Stimulated activated CD4-positive, alpha-beta T cell treated with anti-CD3 and anti-CD28 coated beads, TNF-alpha, amount 100 ng/mL, for 48 hours (primary cell): ENCODE results near the gene CLDN4.
"Not testable (repeated sequence)": the region's sequence is repeated elsewhere in the genome, so short reads cannot be mapped to it uniquely, and the experiment has no call there.

ENCODE experiments used
- DNase-seq, 3 donors: peaks; one replicate each; pipeline ENCODE4 v3.0.0-alpha.2; 2020; ENCODE audit warnings: low read depth in 3 of 3

The CLDN4 gene

DNA sequence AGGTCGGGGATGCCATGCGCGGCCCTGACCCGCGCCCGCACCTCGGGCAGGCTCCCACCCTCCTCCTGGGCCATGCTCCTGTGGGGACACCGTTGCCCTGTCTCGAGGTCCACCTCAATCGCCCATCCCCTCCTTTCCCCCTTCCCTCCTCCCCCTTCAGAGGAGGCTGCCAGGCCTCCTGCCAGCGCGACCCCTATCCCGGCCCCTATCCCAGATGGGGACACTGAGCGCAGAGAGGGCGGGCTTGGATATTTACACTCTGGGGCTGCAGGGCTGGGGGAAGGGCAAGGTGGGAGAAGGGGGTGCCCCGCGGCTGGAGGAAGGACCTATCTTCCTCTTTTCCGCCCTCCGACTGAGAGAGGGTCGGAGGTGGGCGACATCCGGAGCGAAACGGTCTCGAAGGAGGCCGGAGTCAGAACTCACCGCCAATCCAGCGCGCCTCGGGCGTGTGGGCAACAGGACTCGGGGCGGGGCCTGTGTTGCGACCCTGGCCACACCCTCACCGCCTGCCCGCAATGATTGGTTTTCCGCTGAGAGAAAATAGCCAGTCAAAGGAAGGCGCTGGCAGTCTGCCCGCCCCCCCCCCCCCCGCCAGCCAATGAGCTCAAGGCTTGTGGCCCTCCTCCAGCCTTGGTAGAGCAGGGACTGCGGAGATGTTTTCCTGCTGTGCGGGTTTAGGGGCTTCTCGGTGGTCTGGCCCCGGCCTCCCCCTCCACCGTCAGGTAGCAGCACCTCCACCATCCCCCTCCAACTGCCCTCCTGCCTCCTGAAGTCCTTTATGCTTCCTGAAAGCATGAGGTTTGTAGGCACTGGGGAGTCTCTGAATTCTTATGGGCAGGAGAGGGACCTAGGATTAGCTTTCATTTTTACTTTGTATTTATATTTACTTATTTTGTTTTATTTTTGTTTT is 11.5 kb downstream of the CLDN4 start, which contains the start of gene METTL27:
Gene METTL27, minus strand, starts transcription at position 450 of the 910 bp plus-strand sequence. Its CDS starts 376 bp downstream, at position 74.
- peak; percentile 75 to 87 (median 85) for DNase-seq

DNA sequence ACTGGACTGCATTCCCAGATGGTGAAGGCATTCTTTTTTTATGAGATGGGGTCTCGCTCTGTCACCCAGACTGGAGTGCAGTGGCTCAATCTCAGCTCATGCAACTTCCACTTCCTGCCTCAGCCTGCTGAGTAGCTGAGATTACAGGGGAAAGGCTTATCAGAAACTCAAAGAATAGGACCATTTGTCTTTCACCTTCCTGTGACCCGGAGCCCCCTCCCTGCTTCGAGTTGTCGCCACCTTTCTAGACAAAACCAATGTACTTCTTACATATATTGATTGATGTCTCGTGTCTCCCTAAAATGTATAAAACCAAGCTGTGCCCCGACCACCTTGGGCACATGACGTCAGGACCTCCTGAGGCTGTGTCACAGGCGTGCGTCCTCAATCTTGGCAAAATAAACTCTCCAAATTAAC is 13.3 kb downstream of the CLDN4 start:
- DNase-seq, result no peak

DNA sequence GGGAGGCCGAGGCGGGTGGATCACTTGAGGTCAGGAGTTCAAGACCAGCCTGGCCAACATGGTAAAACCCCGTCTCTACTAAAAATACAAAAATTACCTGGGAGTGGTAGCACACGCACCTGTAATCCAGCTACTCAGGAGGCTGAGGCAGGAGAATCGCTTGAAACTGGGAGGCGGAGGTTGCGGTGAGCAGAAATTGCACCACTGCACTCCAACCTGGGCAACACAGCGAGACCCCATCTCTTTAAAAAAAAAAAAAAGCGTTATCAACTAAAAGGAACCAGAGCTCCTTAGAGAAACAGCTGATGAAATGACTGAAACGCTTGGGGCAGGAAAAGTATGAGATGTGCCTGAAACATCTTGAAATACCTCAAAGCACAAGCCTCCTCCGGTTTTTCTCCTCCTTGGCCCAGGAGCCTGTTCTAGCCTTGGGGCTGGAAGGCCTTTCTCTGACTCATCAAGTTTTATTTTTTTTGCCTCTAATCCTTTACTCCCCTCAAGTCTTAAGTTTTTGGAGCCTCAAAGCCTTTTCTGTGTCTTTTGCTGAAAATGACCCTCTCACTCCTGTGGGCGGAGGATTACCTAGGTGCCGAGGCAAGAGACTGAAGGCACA is 14.2 kb downstream of the CLDN4 start:
- no peak for DNase-seq

DNA sequence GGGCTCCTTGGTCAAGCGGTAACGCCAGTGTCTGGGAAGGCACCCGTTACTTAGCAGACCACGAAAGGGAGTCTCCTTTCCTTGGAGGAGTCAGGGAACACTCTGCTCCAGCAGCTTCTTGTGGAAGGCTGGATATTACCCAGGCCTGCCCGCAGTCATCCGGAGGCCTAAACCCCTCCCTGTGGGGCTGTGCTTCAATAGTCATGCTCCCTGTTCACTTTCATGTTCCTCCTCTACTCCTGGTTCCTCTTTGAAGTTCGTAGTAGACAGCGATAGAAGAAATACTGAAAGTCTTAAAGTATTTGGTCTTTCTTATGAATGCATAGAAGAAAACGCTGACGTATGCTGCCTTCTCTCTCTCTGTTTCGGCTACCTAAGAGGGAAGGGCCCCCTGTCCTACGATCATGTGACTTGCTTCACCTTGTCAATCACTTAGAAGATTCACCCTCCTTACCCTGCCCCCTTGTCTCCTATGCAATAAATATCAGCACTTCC is 15.0 kb downstream of the CLDN4 start:
- not testable (repeated sequence) for DNase-seq

- DNase-seq, result no peak
These were observed 17.3 kb downstream of the CLDN4 start for GRCh38 chr7:73847941-73848723.

GRCh38 chr7:73850781-73851207 is 20.0 kb downstream of the CLDN4 start:
- DNase-seq, result no peak

DNA sequence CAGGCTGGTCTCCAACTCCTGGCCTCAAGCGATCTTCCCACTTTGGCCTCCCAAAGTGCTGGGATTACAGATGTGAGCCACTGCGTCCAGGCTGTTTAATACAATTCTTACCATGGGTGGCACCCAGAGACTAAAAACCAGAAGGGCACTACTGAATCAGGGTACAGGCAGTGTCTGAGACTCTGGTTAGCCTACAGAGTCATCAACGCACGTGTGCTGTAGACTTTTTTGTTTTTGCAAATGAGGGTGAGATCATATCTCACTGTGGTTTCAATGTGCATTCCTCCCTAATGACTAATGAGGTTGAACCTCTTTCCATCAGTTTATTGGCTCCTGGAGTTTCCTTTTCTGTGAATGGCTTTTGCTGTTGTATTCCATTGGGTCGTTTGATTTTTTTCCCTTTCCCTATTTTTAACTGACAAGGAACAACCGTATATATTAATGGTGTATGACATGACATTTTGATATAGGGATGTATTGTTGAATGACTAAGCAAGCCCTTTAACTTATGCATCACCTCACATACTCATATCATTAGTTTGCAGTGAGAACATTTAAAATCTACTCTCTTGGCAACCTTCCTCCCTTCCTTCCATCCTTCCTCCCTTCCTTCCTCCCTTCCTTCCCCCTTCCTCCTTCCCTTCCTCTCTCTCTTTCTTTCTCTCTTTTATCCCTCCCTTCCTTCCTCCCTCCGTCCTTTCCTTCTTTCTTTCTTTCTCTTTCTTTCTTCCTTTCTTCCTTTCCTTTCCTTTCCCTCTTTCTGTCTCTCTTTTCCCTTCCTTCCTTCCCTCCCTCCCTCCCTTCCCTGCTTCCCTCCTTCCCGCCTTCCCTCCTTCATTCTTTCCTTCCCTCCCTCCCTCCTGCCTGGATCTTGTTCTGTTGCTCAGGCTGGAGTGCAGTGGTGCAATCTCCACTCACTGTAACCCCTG is 20.9 kb downstream of the CLDN4 start:
- peak in 2 of 3 donors; percentile 21 to 26 for DNase-seq

DNA sequence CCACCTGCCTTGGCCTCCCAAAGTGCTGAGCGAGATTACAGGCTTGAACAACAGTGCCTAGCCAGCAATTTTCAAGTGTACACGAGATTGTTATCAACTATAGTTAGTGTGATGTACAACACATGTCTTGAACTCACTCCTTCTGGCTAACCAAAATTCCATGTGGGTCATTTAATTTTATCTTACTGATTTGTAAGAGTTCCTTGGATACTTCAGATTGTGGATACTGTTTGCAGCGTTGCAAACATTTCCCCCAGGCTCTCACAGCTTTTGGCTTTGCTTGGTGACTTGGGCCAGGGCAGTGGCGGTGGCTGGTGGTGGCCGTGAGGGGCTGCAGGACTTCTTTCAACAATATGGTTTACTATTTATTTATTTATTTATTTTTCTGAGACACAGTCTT is 21.7 kb downstream of the CLDN4 start:
- no peak for DNase-seq

DNA sequence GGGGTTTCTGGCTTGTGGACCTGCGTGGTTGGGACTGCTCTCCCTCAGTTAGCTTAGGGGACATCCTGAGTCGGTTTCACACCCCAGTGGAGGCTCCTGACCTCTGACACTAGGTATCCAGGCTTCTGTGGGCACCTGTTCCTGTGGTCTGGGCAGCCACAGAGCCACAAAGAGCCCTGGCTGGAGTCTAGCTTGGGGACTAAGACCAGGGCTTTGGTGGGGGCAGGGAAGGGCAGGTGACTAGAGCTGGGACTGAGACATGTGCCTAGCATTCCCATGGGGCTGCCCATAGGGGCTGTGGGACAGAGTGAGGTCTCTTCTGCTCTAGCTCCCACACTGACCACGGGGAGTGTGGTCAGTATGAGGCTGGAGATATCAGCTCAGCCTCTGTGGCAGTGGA is 26.1 kb downstream of the CLDN4 start:
- DNase-seq, result no peak

DNA sequence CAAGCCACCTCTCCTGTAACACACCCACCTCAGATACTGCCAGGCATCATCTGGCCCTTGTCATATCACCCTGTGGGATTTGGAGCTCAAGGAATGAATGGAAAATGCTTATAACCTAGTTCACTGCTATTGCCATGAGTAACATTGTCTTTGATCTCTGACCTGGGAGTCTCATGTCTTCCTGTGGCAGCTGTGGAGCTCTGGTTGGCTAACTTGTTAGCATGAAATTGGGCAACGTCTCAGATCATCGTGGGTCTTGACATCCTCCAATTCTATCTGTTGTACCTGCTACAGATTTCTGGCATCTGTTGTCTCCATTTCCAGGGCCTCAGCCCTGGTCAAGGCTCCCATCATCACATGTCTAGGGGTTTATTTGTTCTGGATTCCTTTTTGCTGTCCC is 28.0 kb downstream of the CLDN4 start:
- DNase-seq, result no peak

DNA sequence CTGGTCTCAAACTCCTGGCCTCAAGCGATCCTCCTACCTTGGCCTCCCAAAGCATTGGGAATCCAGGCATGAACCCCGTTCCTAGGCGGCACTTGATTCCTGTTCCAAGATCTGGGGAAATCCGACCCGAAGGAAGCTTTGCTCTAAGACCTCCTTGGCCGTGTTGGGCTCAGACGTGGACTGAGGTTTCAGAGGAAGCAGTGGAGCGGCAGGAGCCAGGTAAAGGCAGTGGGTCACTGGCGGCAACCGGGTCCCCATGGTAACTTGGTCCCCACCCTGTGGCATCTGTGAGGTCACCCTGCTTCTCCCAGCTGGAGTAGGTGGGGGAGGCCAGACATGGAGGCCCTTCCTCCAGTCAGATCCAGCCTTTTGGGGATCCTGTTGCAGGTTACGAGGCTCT is 30.1 kb downstream of the CLDN4 start, which contains the start of gene TMEM270:
Gene TMEM270, plus strand, starts transcription at position 301 of the 400 bp plus-strand sequence. Its CDS starts 36 bp downstream, at position 337.
- DNase-seq, result no peak

- DNase-seq, result no peak
These were observed 30.5 kb downstream of the CLDN4 start for GRCh38 chr7:73861305-73861704.

DNA sequence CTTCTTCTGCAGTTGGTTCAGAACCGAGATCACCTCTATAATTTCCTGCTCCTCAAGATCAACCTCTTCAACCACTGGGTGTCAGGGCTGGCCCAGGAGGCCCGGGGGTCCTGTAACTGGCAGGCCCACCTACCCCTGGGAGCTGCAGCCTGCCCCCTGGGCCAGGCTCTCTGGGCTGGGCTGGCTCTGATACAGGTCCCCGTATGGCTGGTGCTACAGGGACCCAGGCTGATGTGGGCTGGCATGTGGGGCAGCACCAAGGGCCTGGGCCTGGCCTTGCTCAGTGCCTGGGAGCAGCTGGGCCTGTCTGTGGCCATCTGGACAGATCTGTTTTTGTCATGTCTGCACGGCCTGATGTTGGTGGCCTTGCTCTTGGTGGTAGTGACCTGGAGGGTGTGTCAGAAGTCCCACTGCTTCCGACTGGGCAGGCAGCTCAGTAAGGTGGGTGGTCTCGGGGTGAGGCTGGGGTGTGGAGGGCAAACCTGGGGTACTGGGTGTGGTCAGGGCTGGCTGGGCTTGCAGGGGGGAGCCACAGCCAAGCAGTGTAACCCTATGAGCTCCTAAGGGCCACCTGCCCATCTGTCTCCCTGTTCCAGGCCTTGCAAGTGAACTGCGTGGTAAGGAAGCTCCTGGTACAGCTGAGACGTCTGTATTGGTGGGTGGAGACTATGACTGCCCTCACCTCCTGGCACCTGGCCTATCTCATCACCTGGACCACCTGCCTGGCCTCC is 34.4 kb downstream of the CLDN4 start:
- no peak for DNase-seq

DNA sequence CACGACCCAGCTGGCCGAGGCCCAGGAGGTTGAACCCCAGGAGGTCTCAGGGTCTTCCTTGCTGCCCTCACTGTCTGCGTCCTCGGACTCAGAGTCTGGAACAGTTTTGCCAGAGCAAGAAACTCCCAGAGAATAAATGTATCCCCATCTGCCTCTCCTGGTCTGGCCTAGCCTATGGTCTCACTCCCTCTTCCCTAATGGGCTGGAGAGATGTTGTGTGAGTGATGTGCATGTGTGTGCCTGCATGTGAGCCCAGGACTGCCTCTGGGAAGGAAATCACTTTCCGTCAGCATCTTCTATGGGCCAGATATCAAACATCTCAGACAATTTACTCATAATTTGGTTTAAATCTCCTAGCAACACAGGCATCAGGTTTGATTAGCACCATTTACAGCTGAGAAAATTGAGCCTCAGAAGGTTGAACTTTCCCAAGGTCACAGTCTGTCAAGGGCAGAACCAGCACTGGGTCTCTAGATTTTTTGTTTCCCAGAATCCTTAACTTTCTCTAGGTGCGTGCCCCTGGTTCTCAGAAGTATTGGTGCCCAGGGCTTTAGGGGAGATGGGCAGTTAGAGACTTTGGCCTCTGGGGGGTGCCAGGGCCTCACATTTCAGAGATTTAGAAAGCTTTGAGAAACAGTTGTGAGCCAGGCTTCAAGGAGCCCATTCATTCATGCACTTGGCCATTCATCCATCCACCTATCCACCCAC is 35.1 kb downstream of the CLDN4 start:
- no peak for DNase-seq

DNA sequence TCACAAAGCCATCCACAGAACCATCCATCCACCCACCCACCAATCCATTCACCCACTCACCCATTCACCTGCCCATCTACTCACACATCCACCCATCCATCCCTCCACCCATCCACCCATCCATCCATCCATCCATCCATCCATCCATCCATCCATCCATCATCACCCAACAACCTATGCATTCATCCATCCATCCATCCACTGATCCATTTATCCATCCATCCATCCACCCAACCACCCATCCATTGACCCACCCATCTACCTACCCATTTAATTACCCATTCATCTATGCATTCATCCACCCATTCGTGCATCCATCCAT is 35.6 kb downstream of the CLDN4 start:
- no peak for DNase-seq

GRCh38 chr7:73869011-73869798 is 38.4 kb downstream of the CLDN4 start:
- DNase-seq, result no peak

DNA sequence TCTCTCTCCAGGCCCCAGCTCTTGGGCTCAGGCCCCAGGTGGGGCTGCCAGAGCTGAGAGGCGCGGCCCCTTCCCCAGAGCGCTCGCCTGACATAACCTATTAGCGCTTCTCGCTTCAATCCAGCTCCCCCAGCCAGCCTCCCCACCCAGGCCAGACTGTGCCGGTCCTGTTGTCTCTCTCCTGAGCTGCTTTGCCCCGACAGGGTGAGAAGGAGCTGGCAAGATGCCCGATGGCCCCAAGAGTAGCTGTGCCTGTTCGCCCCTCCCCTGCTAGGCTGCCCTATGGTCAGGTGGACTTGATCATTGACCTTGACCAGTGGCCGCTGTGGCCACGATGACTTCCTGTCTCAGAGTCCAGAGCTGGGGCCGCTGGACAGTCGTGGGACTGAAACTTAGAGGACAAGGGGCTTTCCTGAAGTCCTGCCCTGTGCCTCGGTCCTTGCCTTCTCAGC is 39.3 kb downstream of the CLDN4 start:
- DNase-seq, result no peak

- DNase-seq, result no peak
These were observed 40.6 kb downstream of the CLDN4 start for GRCh38 chr7:73871163-73872011.
